BE2C (cell line): Measurements from ENCODE around the gene CCP110.

Experiments
- DNase-seq: peaks from one replicate; pipeline ENCODE4 v3.0.0-alpha.2; 2020
- H3K27me3 ChIP-seq: fragments of 250-450 bp; sonication (Bioruptor Pico); 2 replicates; pipeline ENCODE4 v1.5.1; 2020; ENCODE audit warnings: mild to moderate bottlenecking
- H3K36me3 ChIP-seq: fragments of 250-450 bp; sonication (Bioruptor Pico); 2 replicates; pipeline ENCODE4 v1.5.1; 2020; ENCODE audit warnings: mild to moderate bottlenecking
- H3K4me1 ChIP-seq: fragments of 250-450 bp; sonication (Bioruptor Pico); 2 replicates; pipeline ENCODE4 v1.5.1; 2020
- H3K4me3 ChIP-seq: 2 replicates; pipeline ENCODE4 v1.5.1; 2011; ENCODE audit warnings: low read depth, low read length
- H3K9me3 ChIP-seq: fragments of 250-450 bp; sonication (Bioruptor Pico); 2 replicates; pipeline ENCODE4 v1.5.1; 2020
- TF ChIP-seq, protein P1 (sequence below): IDR thresholded peaks from 2 replicates; pipeline ENCODE4 v1.5.1; 2012; ENCODE audit warnings: mild to moderate bottlenecking, low read depth, low read length

Gene CCP110

DNA sequence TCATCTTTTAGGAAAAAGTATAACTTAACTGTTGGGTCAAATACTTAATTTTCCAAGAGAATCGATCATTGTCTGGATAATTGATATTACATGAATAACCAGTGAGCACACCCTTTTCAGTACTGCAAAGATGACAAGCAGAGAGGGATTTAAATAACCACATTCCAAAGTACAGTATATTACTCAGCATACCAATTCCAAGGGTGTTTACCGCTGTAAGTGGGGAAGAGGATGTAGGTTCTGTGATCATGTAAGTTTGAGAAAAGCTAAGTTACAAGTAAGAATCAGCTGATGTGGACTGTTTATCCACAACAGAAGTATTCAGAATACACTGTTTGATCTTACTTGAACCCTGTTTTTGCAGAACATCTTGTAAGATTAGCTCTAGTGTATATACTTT, 8.0 kb upstream of the CCP110 start:
- Histone ChIP-seq H3K36me3 (peaks cover 28% of the 10 kb centered on the region), H3K9me3 (no peaks in the 10 kb centered on the region), H3K4me3 (no peak overlapping the region), H3K27me3 (no peaks in the 10 kb centered on the region), H3K4me1 (peaks cover 9% of the 10 kb centered on the region)
- TF ChIP-seq, protein P1, sequence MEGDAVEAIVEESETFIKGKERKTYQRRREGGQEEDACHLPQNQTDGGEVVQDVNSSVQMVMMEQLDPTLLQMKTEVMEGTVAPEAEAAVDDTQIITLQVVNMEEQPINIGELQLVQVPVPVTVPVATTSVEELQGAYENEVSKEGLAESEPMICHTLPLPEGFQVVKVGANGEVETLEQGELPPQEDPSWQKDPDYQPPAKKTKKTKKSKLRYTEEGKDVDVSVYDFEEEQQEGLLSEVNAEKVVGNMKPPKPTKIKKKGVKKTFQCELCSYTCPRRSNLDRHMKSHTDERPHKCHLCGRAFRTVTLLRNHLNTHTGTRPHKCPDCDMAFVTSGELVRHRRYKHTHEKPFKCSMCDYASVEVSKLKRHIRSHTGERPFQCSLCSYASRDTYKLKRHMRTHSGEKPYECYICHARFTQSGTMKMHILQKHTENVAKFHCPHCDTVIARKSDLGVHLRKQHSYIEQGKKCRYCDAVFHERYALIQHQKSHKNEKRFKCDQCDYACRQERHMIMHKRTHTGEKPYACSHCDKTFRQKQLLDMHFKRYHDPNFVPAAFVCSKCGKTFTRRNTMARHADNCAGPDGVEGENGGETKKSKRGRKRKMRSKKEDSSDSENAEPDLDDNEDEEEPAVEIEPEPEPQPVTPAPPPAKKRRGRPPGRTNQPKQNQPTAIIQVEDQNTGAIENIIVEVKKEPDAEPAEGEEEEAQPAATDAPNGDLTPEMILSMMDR = no peak
- no peak for DNase-seq

DNA sequence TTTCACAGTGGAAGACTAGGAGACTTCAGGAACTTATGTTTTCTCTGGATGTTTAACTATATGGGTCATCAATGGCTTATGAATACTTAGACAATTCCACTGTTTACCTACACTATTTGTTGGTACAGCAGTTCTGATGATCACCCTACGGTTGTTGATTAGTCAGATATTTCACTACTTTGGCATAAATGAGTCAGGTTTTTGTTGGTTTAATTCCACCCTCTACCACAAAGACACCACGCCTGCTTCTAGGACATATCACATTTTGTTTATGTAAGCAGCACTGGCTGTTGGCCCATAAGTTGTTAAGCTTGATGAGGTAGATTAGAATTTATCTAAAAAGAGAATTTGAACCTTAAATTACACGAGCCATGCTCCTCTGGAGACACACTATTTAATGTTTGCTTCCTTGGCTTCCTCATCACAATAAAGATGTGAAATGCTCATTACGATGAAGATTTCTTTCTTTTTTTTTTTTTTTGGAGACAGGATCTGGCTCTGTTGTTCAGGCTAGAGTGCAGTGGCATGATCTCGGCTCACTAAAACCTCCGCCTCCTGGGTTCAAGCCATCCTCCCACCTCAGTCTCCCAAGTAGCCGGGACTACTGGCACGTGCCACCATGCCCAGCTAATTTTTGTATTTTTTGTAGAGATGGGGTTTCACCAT, 6.2 kb upstream of the CCP110 start:
- TF ChIP-seq, protein P1 = no peak
- Histone ChIP-seq H3K4me1 (peaks cover 11% of the 10 kb centered on the region), H3K27me3 (no peaks in the 10 kb centered on the region), H3K4me3 (no peak overlapping the region), H3K36me3 (peaks cover 28% of the 10 kb centered on the region), H3K9me3 (no peaks in the 10 kb centered on the region)
- no peak for DNase-seq

DNA sequence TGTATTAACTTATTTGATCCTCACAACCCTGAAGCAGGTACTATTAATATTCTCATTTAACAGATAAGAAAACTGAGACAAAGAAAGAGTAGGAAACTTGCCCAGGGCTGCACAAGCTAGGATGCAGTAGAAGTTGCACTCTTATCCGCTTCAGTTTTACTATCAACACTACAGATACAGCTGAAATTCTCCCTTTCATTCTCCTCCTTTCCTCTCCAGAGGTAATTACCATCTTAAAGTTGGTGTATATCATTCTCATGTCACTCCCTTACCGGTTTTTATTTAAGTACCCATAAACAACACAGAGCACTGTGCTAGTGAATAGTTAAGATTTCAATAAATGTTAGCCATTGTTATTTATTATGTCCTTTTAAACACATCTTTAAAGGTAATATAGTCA, 5.4 kb upstream of the CCP110 start:
- Histone ChIP-seq H3K9me3 (no peaks in the 10 kb centered on the region), H3K4me3 (no peak overlapping the region), H3K4me1 (peaks cover 11% of the 10 kb centered on the region), H3K36me3 (peaks cover 24% of the 10 kb centered on the region), H3K27me3 (no peaks in the 10 kb centered on the region)
- no peak for DNase-seq
- TF ChIP-seq, protein P1 = no peak

DNA sequence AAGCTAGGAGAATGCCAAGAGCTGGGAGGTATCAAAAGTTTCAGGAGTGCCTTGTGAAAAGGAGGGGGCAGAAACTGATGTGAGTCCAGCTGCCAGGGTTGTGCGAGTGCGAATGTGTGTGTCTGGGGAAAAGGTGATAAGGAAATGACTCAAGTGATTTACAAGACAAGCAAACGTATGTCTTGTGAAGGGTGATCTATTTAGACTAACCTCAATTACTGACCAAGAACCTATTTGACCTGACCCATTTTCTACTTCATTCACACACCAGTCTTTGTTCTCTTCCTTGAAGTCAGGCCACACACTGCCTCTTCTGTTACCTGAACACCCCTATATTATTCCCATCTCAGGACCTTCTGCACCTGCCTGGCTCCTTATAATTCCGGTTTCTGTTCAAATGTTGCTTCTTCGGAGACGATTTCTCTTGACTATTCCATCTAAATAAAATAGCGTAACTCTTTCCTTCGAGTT, 2.8 kb upstream of the CCP110 start:
- Histone ChIP-seq H3K4me3 (peak overlapping the region; percentile 92), H3K36me3 (peaks cover 9% of the 10 kb centered on the region), H3K4me1 (peaks cover 11% of the 10 kb centered on the region), H3K9me3 (no peaks in the 10 kb centered on the region), H3K27me3 (no peaks in the 10 kb centered on the region)
- TF ChIP-seq, protein P1 = no peak
- DNase-seq = no peak

DNA sequence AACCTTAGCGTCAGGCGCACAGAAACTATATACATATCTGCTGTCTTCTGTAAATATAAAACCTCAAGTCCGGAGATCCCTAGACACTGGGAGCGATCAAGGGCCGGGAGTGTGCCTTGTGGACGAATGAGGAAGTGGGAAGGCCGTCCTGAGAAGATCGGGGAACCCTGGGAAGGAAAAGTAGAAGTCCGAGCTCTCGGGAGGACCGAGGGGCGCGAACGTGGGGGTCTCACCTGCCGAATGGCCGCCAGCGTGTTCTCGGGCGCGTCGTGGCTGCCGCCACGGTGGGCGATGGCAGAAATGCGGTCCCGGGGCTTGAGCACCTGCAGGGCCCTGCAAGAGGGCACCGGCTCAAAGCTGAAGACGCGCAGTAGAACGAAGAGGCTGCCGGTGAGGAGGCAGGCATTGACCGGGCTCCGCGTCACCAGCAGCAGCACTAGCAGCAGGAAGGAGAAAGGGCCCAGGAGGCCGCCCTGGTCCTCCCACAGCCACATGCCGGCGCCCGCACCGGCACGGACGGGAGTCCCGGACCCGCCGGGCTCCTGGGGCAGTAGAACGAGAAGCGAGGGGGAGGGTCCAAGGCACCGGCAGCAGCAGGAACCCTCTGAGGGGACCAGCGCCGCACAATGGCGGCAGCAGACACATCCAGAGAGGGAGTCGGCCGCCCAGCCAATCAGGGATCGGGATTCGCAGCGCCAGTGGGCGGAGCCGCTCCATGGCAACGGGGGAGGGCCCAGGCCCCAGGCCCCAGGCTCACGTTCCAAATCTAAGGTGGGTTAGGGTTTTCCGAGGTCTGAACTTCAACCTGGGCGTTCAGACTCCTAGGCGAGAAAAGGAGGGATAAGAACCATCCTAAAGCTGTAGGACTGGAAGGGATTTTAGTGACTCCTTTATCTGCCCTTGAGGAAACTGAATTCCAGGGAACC, 2.0 kb upstream of the CCP110 start, which contains the start of gene GDE1:
GDE1 (minus strand) TSS at position 628 of the 926 bp plus-strand sequence; CDS start at position 494, 134 bp downstream.
- Histone ChIP-seq H3K4me3 (peak within 1 kb of the TSS; percentile 92), H3K36me3 (peaks cover 1% of the 10 kb centered on the region), H3K27me3 (no peaks in the 10 kb centered on the region), H3K9me3 (no peaks in the 10 kb centered on the region), H3K4me1 (peaks cover 10% of the 10 kb centered on the region)
- peak; percentile 97 for DNase-seq
- TF ChIP-seq, protein P1 = peak; percentile 42

DNA sequence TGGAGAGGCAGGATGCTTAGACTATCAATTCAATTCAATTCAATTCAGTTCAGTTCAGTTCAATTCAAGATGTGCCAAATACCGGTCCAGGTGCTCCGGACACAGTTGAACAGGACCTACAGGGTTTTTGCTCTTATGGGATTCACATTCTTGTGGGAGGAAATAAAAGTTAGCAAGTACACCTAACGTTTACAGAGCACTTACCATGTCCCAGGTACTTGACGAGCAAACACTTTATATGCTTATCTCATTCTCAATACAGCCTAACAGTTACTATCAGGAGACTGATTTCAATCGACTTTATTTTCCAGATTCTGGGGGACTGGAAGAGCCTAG, 1.4 kb upstream of the CCP110 start:
- H3K4me1 ChIP-seq = peaks cover 4% of the 10 kb centered on the region
- H3K27me3 ChIP-seq = no peaks in the 10 kb centered on the region
- TF ChIP-seq, protein P1 = no peak
- peak overlapping the region; percentile 92 for H3K4me3 ChIP-seq
- no peak for DNase-seq
- no peaks in the 10 kb centered on the region for H3K36me3 ChIP-seq
- no peaks in the 10 kb centered on the region for H3K9me3 ChIP-seq
